Liver (tissue), 9 donors: ENCODE data around the gene MSI2. TPM values are rescaled to one million over a fixed set of nuclear protein-coding genes. Genes with fewer than 3 reads are reported as not detected.

Source experiments
- DNase-seq: peaks from one replicate; pipeline ENCODE4 v3.0.0-alpha.2; 2017; ENCODE audit warnings: low spot score
- H3K27ac ChIP-seq, 2 donors: one replicate each; pipeline ENCODE4 v1.7.0; 2013; ENCODE audit warnings: inconsistent platforms in 2 of 2, low read length in 2 of 2, control low read depth in 1 of 2, low read depth in 1 of 2, mild to moderate bottlenecking in 1 of 2
- H3K27me3 ChIP-seq, 4 donors: one replicate each; pipeline versions ENCODE4 v1.6.1 to v1.7.0; 2013; ENCODE audit warnings: low read length in 3 of 4, inconsistent platforms in 1 of 4, mild to moderate bottlenecking in 1 of 4, moderate library complexity in 1 of 4; ENCODE audit not compliant: control insufficient read depth in 4 of 4, insufficient read depth in 4 of 4
- H3K36me3 ChIP-seq, 4 donors: one replicate each; pipeline versions ENCODE4 v1.6.1 to v1.7.0; 2013; ENCODE audit warnings: low read length in 3 of 4, mild to moderate bottlenecking in 3 of 4, low read depth in 1 of 4, moderate library complexity in 1 of 4; ENCODE audit not compliant: control insufficient read depth in 4 of 4, insufficient read depth in 3 of 4
- H3K4me1 ChIP-seq, 4 donors: one replicate each; pipeline versions ENCODE4 v1.6.1 to v1.7.0; 2013; ENCODE audit warnings: low read length in 3 of 4, mild to moderate bottlenecking in 3 of 4, moderate library complexity in 1 of 4; ENCODE audit not compliant: control insufficient read depth in 4 of 4, insufficient read depth in 4 of 4
- H3K4me3 ChIP-seq, 3 donors: one replicate each; pipeline versions ENCODE4 v1.6.1 to v1.7.0; 2013; ENCODE audit warnings: low read length in 3 of 3, control low read depth in 1 of 3, low read depth in 1 of 3, mild to moderate bottlenecking in 1 of 3
- H3K9ac ChIP-seq, 2 donors: one replicate each; pipeline ENCODE4 v1.7.0; 2013; ENCODE audit warnings: low read length in 2 of 2, mild to moderate bottlenecking in 2 of 2, moderate library complexity in 2 of 2, control low read depth in 1 of 2, low read depth in 1 of 2
- H3K9me3 ChIP-seq, 4 donors: one replicate each; pipeline versions ENCODE4 v1.6.1 to v1.7.0; 2013; ENCODE audit warnings: low read length in 3 of 4; ENCODE audit not compliant: control insufficient read depth in 4 of 4
- EGR1 ChIP-seq, 2 donors: IDR thresholded peaks; 2 replicates each; pipeline ENCODE4 v1.6.1; 2016 to 2018; ENCODE audit warnings: antibody characterized with exemption in 2 of 2, low read depth in 2 of 2
- GABPA ChIP-seq, 2 donors: IDR thresholded peaks in 1 of 2; conservative IDR thresholded peaks in 1 of 2; 2 replicates each; pipeline ENCODE4 v1.6.1; 2016; ENCODE audit warnings: antibody characterized with exemption in 2 of 2, mild to moderate bottlenecking in 1 of 2, moderate library complexity in 1 of 2
- HNF4A ChIP-seq, 2 donors: conservative IDR thresholded peaks; 2 replicates each; pipeline ENCODE4 v1.6.1; 2016; ENCODE audit warnings: antibody characterized with exemption in 2 of 2, mild to moderate bottlenecking in 2 of 2
- HNF4G ChIP-seq: IDR thresholded peaks from 2 replicates; pipeline ENCODE4 v1.6.1; 2016; ENCODE audit warnings: antibody characterized with exemption
- JUND ChIP-seq, 2 donors: IDR thresholded peaks; 2 replicates each; pipeline ENCODE4 v1.6.1; 2016; ENCODE audit warnings: antibody characterized with exemption in 2 of 2
- NR2F2 ChIP-seq: IDR thresholded peaks from 2 replicates; pipeline ENCODE4 v1.6.1; 2016; ENCODE audit warnings: antibody characterized with exemption
- RXRA ChIP-seq, 2 donors: IDR thresholded peaks; 2 replicates each; pipeline ENCODE4 v1.6.1; 2017 to 2018; ENCODE audit warnings: antibody characterized with exemption in 2 of 2, mild to moderate bottlenecking in 1 of 2
- SP1 ChIP-seq: IDR thresholded peaks from 2 replicates; pipeline ENCODE4 v1.6.1; 2018; ENCODE audit warnings: antibody characterized with exemption, mild to moderate bottlenecking
- YY1 ChIP-seq: IDR thresholded peaks from 2 replicates; pipeline ENCODE4 v1.6.1; 2016; ENCODE audit warnings: antibody characterized with exemption, mild to moderate bottlenecking
- WGBS: extraction: QIAGEN DNeasy Blood & Tissue Kit; methylation state at CpG from one replicate; pipeline ENCODE4 v1.1.7; 2013; 5-methylcytosine and 5-hydroxymethylcytosine counted together
- polyA plus RNA-seq, 2 donors: library from polyadenylated mRNA; stranded (reverse) in 1 of 2; unstranded in 1 of 2; fragments of 200-250 nt in 1 of 2; fragments of >200 nt in 1 of 2; fragmentation: Nextera tagmentation in 1 of 2; extraction: Ambion mirVana in 1 of 2; gene quantifications; one replicate each; pipeline versions ENCODE4 v1.2.1 to v1.2.3, GENCODE V29; 2013 to 2015
- total RNA-seq, 2 donors: library from RNA; depleted of rRNA; stranded (reverse); fragments of >200 nt; gene quantifications; one replicate each; pipeline ENCODE4 v1.2.3, GENCODE V29; 2014
- TF ChIP-seq, protein P1 (sequence below): IDR thresholded peaks from 2 replicates; pipeline ENCODE4 v1.6.1; 2016; ENCODE audit warnings: antibody characterized with exemption
- TF ChIP-seq, protein P2 (sequence below): IDR thresholded peaks from 2 replicates; pipeline ENCODE4 v1.6.1; 2016; ENCODE audit warnings: antibody characterized with exemption, mild to moderate bottlenecking
- TF ChIP-seq, protein P3 (sequence below): IDR thresholded peaks from 2 replicates; pipeline ENCODE4 v1.6.1; 2016; ENCODE audit warnings: antibody characterized with exemption
- TF ChIP-seq, protein P4 (sequence below): IDR thresholded peaks from 2 replicates; pipeline ENCODE4 v1.6.1; 2016; ENCODE audit warnings: antibody characterized with exemption
- donor health status: healthy.
- donor health status: healthy.
- donor health status: healthy.
- donor health status: healthy.
- donor health status: healthy.

MSI2 gene
- total and polyA plus RNA-seq, 4 donors = 5.7 to 15.6 (median 9.2) TPM

- TF ChIP-seq, protein P1, sequence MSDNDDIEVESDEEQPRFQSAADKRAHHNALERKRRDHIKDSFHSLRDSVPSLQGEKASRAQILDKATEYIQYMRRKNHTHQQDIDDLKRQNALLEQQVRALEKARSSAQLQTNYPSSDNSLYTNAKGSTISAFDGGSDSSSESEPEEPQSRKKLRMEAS = no peak
- TF ChIP-seq, protein P2, sequence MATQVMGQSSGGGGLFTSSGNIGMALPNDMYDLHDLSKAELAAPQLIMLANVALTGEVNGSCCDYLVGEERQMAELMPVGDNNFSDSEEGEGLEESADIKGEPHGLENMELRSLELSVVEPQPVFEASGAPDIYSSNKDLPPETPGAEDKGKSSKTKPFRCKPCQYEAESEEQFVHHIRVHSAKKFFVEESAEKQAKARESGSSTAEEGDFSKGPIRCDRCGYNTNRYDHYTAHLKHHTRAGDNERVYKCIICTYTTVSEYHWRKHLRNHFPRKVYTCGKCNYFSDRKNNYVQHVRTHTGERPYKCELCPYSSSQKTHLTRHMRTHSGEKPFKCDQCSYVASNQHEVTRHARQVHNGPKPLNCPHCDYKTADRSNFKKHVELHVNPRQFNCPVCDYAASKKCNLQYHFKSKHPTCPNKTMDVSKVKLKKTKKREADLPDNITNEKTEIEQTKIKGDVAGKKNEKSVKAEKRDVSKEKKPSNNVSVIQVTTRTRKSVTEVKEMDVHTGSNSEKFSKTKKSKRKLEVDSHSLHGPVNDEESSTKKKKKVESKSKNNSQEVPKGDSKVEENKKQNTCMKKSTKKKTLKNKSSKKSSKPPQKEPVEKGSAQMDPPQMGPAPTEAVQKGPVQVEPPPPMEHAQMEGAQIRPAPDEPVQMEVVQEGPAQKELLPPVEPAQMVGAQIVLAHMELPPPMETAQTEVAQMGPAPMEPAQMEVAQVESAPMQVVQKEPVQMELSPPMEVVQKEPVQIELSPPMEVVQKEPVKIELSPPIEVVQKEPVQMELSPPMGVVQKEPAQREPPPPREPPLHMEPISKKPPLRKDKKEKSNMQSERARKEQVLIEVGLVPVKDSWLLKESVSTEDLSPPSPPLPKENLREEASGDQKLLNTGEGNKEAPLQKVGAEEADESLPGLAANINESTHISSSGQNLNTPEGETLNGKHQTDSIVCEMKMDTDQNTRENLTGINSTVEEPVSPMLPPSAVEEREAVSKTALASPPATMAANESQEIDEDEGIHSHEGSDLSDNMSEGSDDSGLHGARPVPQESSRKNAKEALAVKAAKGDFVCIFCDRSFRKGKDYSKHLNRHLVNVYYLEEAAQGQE = no peak
- no peak for TF ChIP-seq RXRA (IDR thresholded peaks at IDR 0.05)
- no peak for TF ChIP-seq YY1
- TF ChIP-seq, protein P3, sequence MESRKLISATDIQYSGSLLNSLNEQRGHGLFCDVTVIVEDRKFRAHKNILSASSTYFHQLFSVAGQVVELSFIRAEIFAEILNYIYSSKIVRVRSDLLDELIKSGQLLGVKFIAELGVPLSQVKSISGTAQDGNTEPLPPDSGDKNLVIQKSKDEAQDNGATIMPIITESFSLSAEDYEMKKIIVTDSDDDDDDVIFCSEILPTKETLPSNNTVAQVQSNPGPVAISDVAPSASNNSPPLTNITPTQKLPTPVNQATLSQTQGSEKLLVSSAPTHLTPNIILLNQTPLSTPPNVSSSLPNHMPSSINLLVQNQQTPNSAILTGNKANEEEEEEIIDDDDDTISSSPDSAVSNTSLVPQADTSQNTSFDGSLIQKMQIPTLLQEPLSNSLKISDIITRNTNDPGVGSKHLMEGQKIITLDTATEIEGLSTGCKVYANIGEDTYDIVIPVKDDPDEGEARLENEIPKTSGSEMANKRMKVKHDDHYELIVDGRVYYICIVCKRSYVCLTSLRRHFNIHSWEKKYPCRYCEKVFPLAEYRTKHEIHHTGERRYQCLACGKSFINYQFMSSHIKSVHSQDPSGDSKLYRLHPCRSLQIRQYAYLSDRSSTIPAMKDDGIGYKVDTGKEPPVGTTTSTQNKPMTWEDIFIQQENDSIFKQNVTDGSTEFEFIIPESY = no peak
- TF ChIP-seq EGR1 (IDR thresholded peaks at IDR 0.05; ENCODE audit: low read depth in 2 of 2) = no peak
- TF ChIP-seq JUND (IDR thresholded peaks at IDR 0.05) = no peak
- TF ChIP-seq, protein P4, sequence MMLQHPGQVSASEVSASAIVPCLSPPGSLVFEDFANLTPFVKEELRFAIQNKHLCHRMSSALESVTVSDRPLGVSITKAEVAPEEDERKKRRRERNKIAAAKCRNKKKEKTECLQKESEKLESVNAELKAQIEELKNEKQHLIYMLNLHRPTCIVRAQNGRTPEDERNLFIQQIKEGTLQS = no peak
- TF ChIP-seq NR2F2 = no peak
- TF ChIP-seq HNF4G = no peak
- TF ChIP-seq HNF4A (conservative IDR thresholded peaks at IDR 0.05) = no peak
- no peak for TF ChIP-seq GABPA (IDR thresholded peaks at IDR 0.05 in 1 of 2, conservative IDR thresholded peaks at IDR 0.05 in 1 of 2)
- no peak overlapping the region for H3K4me3 ChIP-seq
- WGBS = 86% methylated on average over 12 of the region's 12 CpGs
- no peak overlapping the region for H3K27ac ChIP-seq
- H3K27me3 ChIP-seq = no peaks in the 10 kb centered on the region
- no peaks in the 10 kb centered on the region for H3K9me3 ChIP-seq
- DNase-seq = no peak
- no peak overlapping the region for H3K9ac ChIP-seq
- no peaks in the 10 kb centered on the region for H3K4me1 ChIP-seq
- H3K36me3 ChIP-seq = no peaks in the 10 kb centered on the region
Measured at GRCh38 chr17:57490890-57491289, 234.6 kb downstream of the MSI2 start.

GRCh38 chr17:57493171-57493570 is 236.8 kb downstream of the MSI2 start:
- Histone ChIP-seq H3K9me3 (no peaks in the 10 kb centered on the region), H3K27me3 (no peaks in the 10 kb centered on the region), H3K27ac (no peak overlapping the region), H3K36me3 (no peaks in the 10 kb centered on the region), H3K4me1 (no peaks in the 10 kb centered on the region), H3K9ac (no peak overlapping the region), H3K4me3 (no peak overlapping the region)
- DNase-seq = no peak
- TF ChIP-seq SP1 = no peak
- no peak for TF ChIP-seq GABPA (IDR thresholded peaks at IDR 0.05 in 1 of 2, conservative IDR thresholded peaks at IDR 0.05 in 1 of 2)
- TF ChIP-seq, protein P2 = no peak
- TF ChIP-seq EGR1 (IDR thresholded peaks at IDR 0.05; ENCODE audit: low read depth in 2 of 2) = no peak
- WGBS = 91% methylated on average over 5 of the region's 5 CpGs
